DMS53 treated with DMSO at 0.1 percent for 48 hours (cell line): ENCODE data around the gene PID1.
A peak's percentile ranks its signal among the peaks of the same experiment; 100 is the strongest.
"Not testable (repeated sequence)": the region's sequence is repeated elsewhere in the genome, so short reads cannot be mapped to it uniquely, and the experiment has no call there.

Source experiments
- DNase-seq: peaks from one replicate; lab custom pipeline; 2025; ENCODE audit not compliant: unreplicated experiment; lab: John Stamatoyannopoulos, UW

PID1 gene

DNA sequence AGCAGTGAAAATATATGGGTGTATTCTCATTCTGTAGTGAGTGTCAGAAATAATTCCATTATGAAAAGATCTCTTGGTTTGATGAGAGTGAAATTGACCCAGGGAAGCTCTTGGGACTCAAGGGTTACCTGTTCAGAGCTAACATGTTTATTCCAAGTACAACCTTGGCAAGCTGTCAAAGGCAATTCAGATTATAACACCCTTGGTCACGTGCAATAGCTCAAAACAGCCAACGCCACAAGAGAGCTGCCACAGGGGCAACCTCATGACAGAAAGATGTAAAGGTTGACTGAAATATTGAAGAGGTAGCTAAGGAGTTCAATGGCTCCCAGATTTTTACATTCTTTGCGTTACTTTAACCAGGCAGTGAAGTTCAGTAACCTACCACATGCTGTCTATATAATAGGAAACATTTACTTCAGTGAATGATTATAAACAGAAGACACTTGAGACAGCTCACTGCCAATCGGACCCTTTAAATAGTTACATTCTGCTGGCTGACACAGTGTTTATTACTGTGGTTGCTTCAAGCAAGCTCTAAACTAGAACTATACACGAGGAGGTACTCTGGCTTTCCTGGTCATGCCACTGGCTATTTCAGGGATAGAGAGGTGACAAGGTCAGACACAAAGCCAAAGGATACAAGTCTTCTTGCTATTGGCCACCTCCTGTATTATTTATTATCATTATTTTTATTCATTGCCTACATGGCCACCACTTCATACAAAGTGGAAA is 187.3 kb downstream of the PID1 start:
- DNase-seq: peak; percentile 51

DNA sequence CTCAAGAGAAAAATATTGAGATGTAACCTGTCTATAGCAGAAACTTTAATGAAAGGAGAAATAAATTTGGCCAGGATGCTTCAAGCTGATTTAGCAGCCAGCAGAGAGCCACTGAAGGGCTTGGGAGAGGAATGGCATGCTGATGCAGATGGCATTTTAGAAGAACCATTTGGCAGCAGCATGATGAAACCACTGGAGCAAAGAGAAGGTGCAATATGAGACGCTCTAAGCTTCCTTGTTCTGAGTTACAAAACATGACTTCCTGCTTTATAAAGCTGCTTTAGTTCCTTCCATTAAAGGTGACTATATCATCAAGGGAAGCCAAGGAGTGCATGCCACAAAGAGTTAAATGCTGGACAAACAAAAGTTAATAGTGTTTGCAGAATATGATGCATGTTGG is 189.7 kb downstream of the PID1 start:
- DNase-seq: no peak

DNA sequence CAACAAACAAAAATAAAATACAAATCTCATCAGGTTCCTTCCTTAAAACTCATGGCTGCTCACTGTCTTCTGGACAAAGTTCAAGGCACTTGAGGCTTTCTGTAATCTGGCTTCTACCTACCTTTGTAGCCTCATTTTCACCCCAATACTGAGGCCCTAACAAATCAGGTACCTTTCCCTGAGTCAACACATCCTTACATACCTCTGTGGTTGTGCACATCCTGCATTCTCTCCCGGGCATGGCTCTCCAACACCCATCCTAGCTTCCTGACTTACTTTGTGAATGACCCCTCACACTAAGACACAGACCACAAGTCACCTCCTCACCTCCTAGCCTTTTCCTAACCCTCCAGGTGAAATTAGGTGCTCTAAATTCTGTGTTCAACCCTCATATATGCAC is 190.9 kb downstream of the PID1 start:
- DNase-seq: no peak

DNA sequence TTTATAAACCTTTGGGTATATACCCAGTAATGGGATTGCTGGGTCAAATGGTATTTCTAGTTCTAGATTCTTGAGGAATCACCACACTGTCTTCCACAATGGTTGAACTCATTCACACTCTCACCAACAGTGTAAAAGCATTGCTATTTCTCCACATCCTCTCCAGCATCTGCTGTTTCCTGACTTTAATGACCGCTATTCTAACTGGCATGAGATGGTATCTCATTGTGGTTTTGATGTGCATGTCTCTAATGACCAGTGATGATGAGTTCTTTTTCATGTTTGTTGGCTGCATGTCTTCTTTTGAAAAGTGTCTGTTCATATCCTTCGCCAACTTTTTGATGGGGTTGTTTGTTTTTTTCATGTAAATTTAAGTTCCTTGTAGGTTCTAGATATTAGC is 194.2 kb downstream of the PID1 start:
- DNase-seq: not testable (repeated sequence)

DNA sequence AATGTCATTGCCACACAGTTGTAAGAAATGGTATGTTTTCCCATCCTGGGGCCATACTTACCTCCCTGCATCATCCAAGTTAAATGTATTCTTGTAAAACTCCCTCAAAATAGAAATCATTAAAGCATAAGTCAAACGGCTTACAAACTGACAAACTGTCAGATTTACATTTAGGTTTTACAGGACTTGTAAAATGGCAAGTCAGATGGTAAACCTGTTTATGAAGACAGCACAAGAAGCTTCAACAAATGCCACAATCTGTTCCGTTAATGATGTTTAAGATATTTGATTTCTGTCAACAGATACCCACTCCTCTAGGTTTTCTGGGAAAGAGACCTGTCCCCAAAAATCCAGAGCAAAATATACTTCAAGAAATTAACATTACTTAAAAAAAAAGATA is 197.2 kb downstream of the PID1 start:
- DNase-seq: no peak

DNA sequence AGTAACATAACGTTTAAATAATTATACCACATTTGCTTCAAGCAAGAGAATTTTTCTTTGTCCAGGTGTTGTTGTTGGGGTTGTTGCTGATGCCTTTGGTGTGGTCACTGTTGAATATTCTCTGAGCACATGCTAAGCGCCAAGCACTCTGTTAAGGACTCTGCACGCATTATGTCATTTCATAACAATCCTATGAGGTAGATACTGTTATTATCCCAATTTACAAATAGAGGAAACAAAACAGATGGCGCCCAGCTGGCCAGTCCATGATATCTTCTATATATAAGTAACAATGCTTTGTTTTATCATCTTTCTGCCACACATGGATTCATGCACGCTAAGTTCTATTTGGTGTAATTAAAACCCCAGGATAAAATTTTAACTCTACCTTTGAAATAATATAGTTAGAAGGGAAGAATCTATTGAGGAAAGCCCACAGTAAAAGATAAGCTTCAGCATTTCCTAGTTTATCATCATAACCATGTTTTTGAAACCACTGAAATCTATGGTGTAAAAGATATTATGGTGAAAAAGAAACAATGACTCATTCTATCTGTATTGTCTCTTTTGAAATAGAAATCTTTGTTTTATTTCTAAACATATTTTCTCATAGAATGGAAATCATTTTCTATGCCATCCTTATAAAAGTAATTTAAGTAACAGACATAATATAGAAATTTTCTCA is 199.7 kb downstream of the PID1 start:
- no peak for DNase-seq

DNA sequence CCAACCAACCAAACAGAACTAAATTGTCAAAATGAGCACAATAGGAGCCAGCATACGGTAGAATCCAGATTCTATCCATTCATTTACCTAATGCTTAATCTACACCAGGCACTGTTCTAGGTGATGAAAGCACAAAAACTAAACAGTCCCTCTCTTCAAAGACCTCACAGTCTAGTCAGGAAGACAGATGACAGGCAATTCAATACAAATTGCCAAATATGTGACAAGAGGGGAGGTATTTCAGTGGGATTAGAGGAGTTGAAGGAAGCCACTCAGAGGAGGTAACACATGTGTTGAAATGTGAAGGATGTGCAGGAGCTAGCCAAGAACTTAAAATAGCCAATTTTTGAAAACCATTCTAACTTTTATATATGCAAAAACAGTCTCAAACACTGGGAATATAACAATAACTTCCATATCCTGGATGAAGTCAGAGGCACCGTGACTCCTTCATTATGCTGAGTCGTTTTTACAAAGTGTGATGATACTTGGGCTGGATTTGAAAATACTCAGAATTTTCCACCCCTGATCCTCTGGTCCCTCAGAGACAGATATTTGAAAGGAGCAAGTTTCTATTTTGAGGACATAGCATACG is 204.9 kb downstream of the PID1 start:
- no peak for DNase-seq

DNA sequence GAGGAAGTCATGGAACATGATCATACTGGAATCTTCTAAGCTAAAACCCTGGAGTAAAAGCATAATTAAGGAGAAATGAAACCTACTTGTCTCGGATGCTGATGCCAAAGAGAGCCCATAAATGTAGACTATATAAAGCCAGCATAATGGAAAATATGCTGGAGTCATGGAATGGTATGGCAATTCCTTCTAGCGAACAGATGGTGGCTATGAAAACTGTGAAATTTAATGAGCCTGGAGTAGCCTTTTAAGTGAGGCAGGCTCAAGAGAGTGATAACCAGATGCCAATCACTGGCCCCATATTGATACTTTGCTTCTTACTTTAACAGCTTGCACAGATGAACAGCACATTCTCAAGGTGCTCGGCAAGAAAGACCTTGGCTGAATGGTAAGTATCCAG is 206.3 kb downstream of the PID1 start:
- no peak for DNase-seq

DNA sequence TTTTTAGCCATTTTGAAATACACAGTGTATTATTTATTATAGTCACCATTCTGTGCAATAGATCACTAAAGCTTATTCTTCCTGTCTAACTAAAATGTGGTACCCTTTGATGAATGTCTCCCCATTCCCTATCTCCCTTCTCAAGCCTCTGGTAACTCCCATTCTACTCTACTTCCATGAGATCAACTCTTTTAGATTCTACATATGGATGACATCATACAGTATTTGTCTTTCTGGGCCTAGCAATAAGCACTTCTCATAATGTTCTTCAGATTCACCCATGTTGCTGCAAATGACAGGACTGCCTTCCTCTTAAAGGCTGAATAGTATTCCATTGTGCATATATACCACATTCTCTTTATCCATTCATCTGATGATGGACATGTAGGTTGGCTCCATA is 210.9 kb downstream of the PID1 start:
- DNase-seq: no peak

DNA sequence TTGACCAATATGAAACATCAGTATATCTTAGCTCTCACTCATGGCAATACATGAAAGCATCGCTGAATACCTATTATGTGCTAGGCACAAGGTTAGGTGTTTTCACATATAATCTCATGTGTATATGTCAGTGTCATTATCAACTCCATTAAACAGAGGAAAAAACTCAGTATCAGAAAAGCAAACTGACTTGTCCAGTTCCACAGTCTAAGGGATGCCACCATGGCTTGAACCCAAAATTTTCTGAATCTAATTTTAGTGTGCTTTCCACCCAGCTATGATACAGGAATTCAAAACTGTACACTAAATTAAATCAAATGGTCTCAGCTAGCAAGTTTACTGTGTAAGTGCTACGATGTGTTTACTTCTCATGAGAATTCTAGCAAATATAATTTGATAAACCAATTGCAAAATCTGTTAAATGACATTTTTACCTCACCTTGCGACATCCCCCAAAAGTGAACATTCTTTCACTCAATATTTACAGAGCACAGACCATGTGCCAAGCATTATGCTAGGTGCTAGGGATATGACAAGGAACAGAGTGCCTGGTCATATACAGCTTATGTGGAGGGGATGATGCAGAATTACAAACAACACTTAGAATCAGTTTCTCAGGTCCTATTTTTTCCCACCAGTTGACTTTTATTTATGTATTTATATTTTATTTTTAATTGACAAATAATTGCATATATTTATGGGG is 211.6 kb downstream of the PID1 start:
- no peak for DNase-seq

DNA sequence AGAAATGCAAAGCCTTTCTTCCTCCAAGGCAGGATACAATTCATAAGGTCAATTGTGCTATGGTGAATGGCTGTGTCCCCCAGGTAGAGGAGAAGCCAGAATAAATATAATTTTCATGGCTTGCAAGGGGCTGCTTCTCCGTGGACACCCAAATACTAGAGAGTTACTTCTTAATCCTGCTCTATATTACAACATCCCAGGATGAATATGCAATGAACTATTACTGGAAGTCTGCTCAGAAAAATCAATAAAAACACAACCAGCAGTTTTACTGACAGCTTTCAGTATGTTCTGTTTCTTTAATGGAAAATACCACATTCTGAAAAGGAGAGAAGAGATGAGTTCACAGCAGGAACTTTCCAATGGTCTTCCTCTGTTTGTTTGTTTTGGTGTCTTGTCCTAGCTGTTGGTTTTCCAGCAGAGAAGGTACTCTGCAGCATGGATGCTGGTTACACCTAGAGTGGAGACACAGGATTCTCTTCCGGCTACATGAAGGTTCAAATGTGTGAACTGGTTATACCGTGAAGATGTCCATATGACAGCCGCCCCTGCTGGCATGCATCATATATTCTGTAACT is 213.0 kb downstream of the PID1 start:
- DNase-seq: no peak

DNA sequence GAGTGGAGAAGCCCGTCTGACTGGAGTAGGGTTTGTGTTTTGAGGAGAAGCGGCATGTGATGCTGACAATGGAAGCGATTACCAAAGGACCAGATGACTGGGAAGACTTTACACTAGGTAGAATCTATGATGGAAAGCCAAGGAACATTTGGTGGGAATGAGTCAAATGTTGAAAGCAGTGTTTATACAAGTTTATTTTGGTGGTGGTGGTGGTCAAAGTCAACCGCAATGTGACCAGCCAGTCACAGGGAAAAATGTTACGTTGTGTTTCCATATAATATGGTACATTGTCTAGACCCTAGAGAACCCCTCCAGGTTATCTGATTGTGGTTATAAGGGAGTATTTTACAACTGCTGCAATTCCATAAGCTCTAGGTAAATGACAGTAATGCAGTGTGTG is 216.8 kb downstream of the PID1 start:
- no peak for DNase-seq

DNA sequence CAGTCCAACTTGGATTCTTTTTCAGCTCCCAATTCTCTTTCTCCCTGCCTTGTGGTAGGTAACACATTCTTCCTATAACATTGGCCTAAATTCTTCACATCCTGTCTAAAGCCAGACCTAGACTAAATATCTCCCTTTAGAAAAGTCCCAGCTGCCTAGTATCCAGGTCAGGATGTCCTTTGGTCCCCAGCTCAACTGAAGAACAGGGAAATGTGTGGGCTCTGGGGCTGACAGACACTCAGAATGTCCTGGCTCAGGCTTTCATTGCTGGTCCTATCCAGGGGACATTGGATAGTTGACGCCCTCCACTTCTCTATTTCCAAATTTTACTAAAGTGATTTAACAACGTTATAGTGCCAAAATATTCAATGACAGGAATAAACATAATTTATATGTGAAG is 219.3 kb downstream of the PID1 start:
- DNase-seq: no peak

DNA sequence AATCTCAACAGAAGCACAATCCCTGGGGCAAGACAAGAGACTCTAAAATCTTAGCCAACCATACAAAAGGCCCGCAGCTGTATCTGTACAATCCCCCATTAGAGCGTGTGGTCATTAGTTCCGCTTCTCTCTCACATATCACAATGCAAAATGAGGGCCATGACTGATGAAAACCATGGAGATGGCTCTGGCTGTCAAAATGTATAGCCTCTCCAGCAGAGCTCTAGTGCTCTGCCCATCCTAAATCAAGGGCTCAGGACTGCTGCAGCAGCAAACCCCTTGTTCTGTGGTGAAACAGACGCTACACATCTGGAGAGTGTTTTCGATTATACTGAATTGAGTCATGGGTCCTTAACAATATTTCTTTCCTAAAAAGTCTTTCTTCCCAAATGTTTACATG is 221.0 kb downstream of the PID1 start:
- DNase-seq: no peak

DNA sequence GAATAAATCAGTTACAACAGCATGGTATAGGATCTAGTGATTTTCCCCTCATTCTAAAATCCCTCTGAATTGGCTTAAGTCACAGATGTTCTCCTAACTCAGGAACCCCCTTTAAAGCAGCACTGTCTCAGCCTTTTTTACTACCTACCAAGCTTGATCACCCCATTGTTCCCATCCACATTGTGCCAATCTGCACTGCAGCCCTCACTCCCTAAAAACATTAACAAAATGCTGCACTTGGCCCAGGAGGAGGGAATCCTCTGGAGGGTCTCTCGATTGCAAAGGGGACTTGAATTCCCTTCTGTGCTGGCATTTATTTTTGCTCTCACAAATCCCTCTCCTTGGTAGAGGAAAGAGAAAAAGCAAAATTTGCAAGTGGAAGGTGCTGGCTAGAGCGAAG is 223.0 kb downstream of the PID1 start:
- no peak for DNase-seq

DNA sequence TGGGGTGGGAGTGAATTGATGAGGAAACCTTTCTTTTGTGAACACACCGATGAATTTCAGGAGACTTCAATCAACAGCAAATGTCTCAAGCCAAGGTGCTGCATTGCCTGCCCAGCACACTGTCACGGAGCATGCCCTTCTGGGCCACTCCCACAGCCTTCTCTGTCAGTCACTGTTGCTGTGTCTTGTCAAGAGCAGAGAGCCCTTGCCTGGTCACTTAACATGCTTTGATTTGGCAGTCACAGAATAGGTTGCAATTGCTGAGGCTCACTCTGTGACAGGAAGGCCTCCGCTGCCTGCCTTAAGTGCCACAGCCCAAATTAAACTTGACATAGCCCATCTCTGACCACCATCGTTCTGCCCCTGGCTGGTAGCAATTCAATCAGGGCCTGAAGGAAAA is 225.4 kb downstream of the PID1 start:
- no peak for DNase-seq

DNA sequence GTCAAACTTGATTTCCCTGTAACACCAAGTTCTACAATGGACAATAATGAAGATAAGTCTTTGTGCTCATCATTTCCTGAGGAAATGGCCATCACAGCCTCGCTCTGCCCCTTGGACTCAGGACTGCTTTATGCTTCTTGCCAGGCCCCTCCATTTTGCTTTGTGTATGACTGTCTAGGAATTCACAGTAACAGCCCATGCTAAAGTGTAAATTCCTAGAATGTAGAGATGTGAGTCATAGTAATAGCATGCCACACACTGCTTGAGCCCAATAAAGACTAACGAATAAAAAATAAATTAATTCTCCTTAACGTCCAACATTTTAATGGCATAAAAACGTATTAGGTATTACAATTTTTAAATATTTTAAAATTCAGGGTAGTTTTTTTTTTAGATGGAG is 226.5 kb downstream of the PID1 start:
- DNase-seq: no peak

DNA sequence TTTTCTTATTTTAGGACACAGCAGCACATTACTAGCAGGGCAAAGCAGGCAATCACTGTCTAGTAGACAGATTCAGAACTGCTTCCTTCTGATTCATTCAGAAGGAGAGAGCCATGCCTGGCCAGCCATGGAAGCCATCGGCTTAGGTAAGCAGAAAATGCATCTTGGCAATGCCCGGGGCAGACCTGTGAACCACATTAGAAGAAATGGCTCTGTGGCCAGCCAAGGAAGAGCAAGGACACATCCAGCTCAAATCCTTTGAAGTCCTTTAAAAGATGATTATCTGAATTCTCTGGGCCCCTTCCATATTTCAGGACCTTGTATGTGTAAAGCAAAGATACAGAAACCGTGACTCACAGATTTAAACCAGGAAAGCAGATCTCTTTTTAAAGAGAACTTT is 227.4 kb downstream of the PID1 start:
- no peak for DNase-seq

DNA sequence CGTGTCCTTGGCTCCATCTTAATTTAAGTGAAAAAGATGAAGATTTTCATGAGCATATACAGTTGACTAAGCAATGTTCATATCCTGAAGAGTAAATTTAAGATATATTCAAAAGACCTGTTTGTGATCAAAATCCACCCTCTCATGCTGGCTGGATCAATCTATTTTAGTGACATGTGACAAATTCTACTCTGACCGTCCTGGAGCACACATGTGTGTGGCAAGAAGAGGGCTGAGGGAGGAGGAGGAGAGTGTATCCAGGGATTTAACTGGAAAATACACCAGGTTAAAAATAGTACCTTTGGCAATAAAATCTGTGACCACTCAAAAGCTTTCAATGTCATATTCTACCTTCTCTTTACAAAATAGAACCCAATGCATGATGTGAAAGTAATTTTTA is 228.7 kb downstream of the PID1 start:
- DNase-seq: no peak

DNA sequence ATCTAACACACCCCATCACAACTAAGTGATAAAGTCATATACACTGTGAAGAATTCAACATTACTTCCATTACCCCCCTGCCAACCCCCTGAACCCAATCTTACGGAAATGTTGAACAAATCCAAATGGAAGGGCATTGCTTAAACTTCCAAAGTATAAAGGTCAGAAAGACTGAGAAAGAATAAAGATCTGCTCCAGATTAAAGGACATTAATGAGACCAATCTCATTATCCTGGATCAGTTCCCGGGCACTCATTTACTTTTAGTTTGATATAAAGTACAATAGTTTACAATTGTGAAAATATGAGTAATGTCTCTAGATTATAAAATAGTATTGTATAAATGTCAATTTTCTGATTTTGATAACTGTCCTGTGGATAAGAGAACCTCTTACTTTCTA is 229.4 kb downstream of the PID1 start:
- DNase-seq: no peak

DNA sequence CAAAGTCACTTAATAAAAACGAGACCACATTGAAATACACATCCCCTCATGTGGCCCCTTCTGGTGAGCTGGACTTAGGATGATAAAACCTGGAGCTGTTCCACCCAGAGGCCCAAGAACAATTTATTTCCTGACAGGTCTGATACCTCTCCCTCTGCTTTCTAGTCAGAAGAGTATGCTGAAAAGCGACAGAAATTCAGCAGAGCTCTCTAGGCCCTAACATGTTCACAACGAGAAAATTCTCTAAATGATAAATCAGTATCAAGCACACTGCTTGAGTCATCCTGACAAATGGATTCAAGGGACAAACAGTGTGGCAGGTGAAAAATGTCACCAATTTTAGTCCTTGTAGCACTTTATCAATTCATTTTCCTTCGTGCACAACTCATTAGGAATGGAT is 233.5 kb downstream of the PID1 start:
- no peak for DNase-seq

DNA sequence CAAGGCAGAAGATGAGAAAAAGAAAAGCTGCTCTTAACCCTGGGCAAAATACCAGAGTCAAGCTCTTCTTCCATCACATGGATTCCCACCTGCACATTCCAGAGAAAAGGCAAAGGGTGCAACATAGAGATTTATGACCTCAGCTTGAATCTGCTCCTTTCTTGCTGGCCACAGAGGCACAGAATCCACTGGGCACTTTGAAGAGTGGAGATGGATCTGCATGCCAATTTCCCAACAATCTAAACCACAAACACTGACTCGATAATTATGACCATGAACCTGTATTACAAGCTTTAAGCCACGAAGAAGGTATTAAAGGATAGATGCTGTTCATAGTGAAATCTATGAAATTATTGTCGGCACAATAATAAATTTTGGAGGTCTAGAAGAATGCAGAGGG is 237.3 kb downstream of the PID1 start:
- no peak for DNase-seq
